GM12878 (cell line): ENCODE results near the gene NPEPPS. TPM values are rescaled to one million over a fixed set of nuclear protein-coding genes. Genes with fewer than 3 reads are reported as not detected.

Experiments used
- ATAC-seq: fragments of 200-7000 bp; cut with Tn5 transposase; 3 replicates; pipeline ENCODE4 v1.9.1; 2020; ENCODE audit warnings: mild to moderate bottlenecking, moderate library complexity
- BruUV-seq: library from RNA; stranded (reverse); fragments of 400-500 nt; replicated peaks from 2 replicates; lab custom pipeline; 2021; lab: Mats Ljungman, UMichigan
- CTCF ChIA-PET: fragments of 300-600 bp; sonication (Branson Sonifier 250); formaldehyde crosslinking; extraction: SDS; loops from one replicate; lab custom pipeline; 2021; ENCODE audit warnings: inconsistent platforms; lab: Yijun Ruan, JAX
- POLR2A ChIA-PET: fragments of 350-600 bp; formaldehyde crosslinking; extraction: SDS; loops from one replicate; lab custom pipeline; 2021; ENCODE audit warnings: inconsistent platforms; lab: Charles Lee
- RAD21 ChIA-PET: fragments of 300-600 bp; sonication (Branson Sonifier 250); formaldehyde crosslinking; loops from one replicate; lab custom pipeline; 2023; ENCODE audit warnings: antibody characterized with exemption; ENCODE audit not compliant: unreplicated experiment; lab: Charles Lee
- SMC1A ChIA-PET: fragments of 300-600 bp; sonication (Branson Sonifier 250); formaldehyde crosslinking; loops from one replicate; lab custom pipeline; 2023; ENCODE audit not compliant: unreplicated experiment, uncharacterized antibody; lab: Charles Lee
- DNase-seq: peaks from one replicate; pipeline ENCODE4 v3.0.0-alpha.2; 2011; ENCODE audit warnings: low read depth, low spot score
- FAIRE-seq: peaks from 3 replicates; lab custom pipeline; 2011; peaks lifted over from hg19 to GRCh38; lab: Jason Lieb, UNC
- H2AFZ ChIP-seq: 2 replicates; pipeline ENCODE4 v1.6.0; 2011; ENCODE audit warnings: low read depth, low read length, control low read depth; ENCODE audit not compliant: control insufficient read depth
- H3K27ac ChIP-seq: 2 replicates; pipeline ENCODE4 v1.5.1; 2011; ENCODE audit warnings: control low read depth; ENCODE audit not compliant: control insufficient read depth, insufficient read depth
- H3K27me3 ChIP-seq, 2 experiments: replicated peaks in 1 of 2; 2 replicates each; pipeline versions ENCODE4 v1.6.0 to v1.6.1; 2011; ENCODE audit warnings: low read length in 1 of 2; ENCODE audit not compliant: control insufficient read depth in 2 of 2, insufficient read depth in 2 of 2
- H3K36me3 ChIP-seq, 2 experiments: 2 replicates each; pipeline ENCODE4 v1.5.1; 2011; ENCODE audit warnings: low read length in 1 of 2; ENCODE audit not compliant: control insufficient read depth in 2 of 2, insufficient read depth in 2 of 2
- H3K4me1 ChIP-seq: 2 replicates; pipeline ENCODE4 v1.6.1; 2011; ENCODE audit warnings: mild to moderate bottlenecking, low read length, moderate library complexity, mixed read lengths; ENCODE audit not compliant: control insufficient read depth, insufficient read depth
- H3K4me2 ChIP-seq: 2 replicates; pipeline ENCODE4 v1.6.0; 2011; ENCODE audit warnings: control low read depth; ENCODE audit not compliant: control insufficient read depth, insufficient read depth
- H3K4me3 ChIP-seq: fragments of 200-600 bp; sonication (generic); 2 replicates; pipeline ENCODE4 v1.5.1; 2016
- H3K79me2 ChIP-seq: 2 replicates; pipeline ENCODE4 v1.6.0; 2011; ENCODE audit warnings: low read length; ENCODE audit not compliant: control insufficient read depth, insufficient read depth
- H3K9ac ChIP-seq: 2 replicates; pipeline ENCODE4 v1.8.0; 2011; ENCODE audit warnings: low read length, control low read depth, mixed read lengths; ENCODE audit not compliant: control insufficient read depth, insufficient read depth
- H3K9me3 ChIP-seq: replicated peaks from 3 replicates; pipeline ENCODE4 v1.5.1; 2011; ENCODE audit warnings: mild to moderate bottlenecking, low read length; ENCODE audit not compliant: control insufficient read depth, insufficient read depth
- H4K20me1 ChIP-seq: 2 replicates; pipeline ENCODE4 v1.6.0; 2011; ENCODE audit not compliant: control insufficient read depth, insufficient read depth
- ASH2L ChIP-seq: fragments of 300-600, 200-600 bp; sonication (generic); IDR thresholded peaks from 2 replicates; pipeline ENCODE4 v1.6.1; 2017; ENCODE audit warnings: low read depth, mild to moderate bottlenecking, borderline replicate concordance
- FOXK2 ChIP-seq: fragments of 450-650 bp; IDR thresholded peaks from 2 replicates; pipeline ENCODE4 v1.6.1; 2017; ENCODE audit warnings: mild to moderate bottlenecking, moderate library complexity
- GATAD2B ChIP-seq: fragments of 450-650 bp; conservative IDR thresholded peaks from 2 replicates; pipeline ENCODE4 v1.6.1; 2017; ENCODE audit warnings: low read depth, mild to moderate bottlenecking, moderate library complexity
- HDGF ChIP-seq: fragments of 450-650 bp; IDR thresholded peaks from 2 replicates; pipeline ENCODE4 v1.6.1; 2016; ENCODE audit warnings: antibody characterized with exemption
- LARP7 ChIP-seq: fragments of 450-650 bp; IDR thresholded peaks from 2 replicates; pipeline ENCODE4 v1.6.1; 2017; ENCODE audit warnings: mild to moderate bottlenecking
- MEF2A ChIP-seq: IDR thresholded peaks from 2 replicates; pipeline ENCODE4 v1.6.1; 2011; ENCODE audit warnings: low read depth, mild to moderate bottlenecking, low read length, moderate library complexity; ENCODE audit not compliant: insufficient read depth
- MTA2 ChIP-seq: fragments of 450-650 bp; IDR thresholded peaks from 2 replicates; pipeline ENCODE4 v1.6.1; 2016; ENCODE audit warnings: low read depth, mild to moderate bottlenecking, moderate library complexity
- MTA3 ChIP-seq: IDR thresholded peaks from 2 replicates; pipeline ENCODE4 v1.6.1; 2012; ENCODE audit warnings: low read length, inconsistent platforms, borderline replicate concordance
- NFIC ChIP-seq: IDR thresholded peaks from 2 replicates; pipeline ENCODE4 v1.6.1; 2012; ENCODE audit warnings: low read depth, mild to moderate bottlenecking, inconsistent platforms, low read length, moderate library complexity
- RBBP5 ChIP-seq: fragments of 200-600 bp; sonication (generic); conservative IDR thresholded peaks from 2 replicates; pipeline ENCODE4 v1.6.1; 2016
- RFX5 ChIP-seq: IDR thresholded peaks from 2 replicates; pipeline ENCODE4 v1.6.1; 2011; ENCODE audit warnings: low read depth, low read length, improper control_type of control experiment
- SMAD5 ChIP-seq: IDR thresholded peaks from 2 replicates; pipeline ENCODE4 v1.6.1; 2016; ENCODE audit warnings: antibody characterized with exemption, low read depth
- SP1 ChIP-seq: IDR thresholded peaks from one replicate; pipeline ENCODE4 v1.6.1; 2011; ENCODE audit warnings: low read depth, low read length
- TAF1 ChIP-seq: IDR thresholded peaks from 2 replicates; pipeline ENCODE4 v1.6.1; 2011; ENCODE audit warnings: mild to moderate bottlenecking, low read depth, low read length, borderline replicate concordance
- TCF7 ChIP-seq: IDR thresholded peaks from 2 replicates; pipeline ENCODE4 v1.6.1; 2014; ENCODE audit warnings: antibody characterized with exemption, borderline replicate concordance
- ZNF24 ChIP-seq: fragments of 450-650 bp; IDR thresholded peaks from 2 replicates; pipeline ENCODE4 v1.6.1; 2017; ENCODE audit warnings: antibody characterized with exemption, mild to moderate bottlenecking
- ZNF274 ChIP-seq: IDR thresholded peaks from one replicate; pipeline ENCODE4 v1.8.0; 2011; ENCODE audit not compliant: insufficient read length, insufficient read depth
- WGBS: methylation state at CpG from one replicate; pipeline ENCODE4 v1.1.6; 2016; ENCODE audit warnings: low lambda C conversion rate; ENCODE audit not compliant: insufficient replicate concordance, insufficient coverage; ENCODE audit errors: missing lambda C conversion rate; 5-methylcytosine and 5-hydroxymethylcytosine counted together
- in situ Hi-C: fragments of 300-500 bp; cut with MboI; formaldehyde crosslinking; loops from 9 replicates; pipeline ENCODE4 v1.14.3; 2018; ENCODE audit warnings: mixed read lengths
- intact Hi-C: fragments of 100-400 bp; cut with micrococcal nuclease; formaldehyde crosslinking; loops from one replicate; pipeline ENCODE4 v1.14.2; 2022; ENCODE audit not compliant: unreplicated experiment
- polyA plus RNA-seq, 11 experiments: library from polyadenylated mRNA; depleted of rRNA in 4 of 11; unstranded in 6 of 11; stranded (reverse) in 5 of 11; fragments of >200 nt; fragmentation: Nextera tagmentation in 4 of 11; fragmentation: Illumina TruSeq in 1 of 11; extraction: Ambion mirVana in 4 of 11; extraction: Trizol in 1 of 11; gene quantifications; 1 replicate in 1 of 11; 2 replicates in 10 of 11; pipeline versions ENCODE4 v1.2.1 to v1.2.3, GENCODE V29; 2011 to 2016; ENCODE audit warnings: inconsistent platforms in 2 of 11, missing spikeins in 2 of 11, low read depth in 1 of 11
- total RNA-seq, 4 experiments: library from RNA; depleted of rRNA in 3 of 4; stranded (reverse); fragments of >200 nt in 3 of 4; fragmentation: Illumina TruSeq in 1 of 4; extraction: Trizol in 1 of 4; gene quantifications; 2 replicates each; pipeline versions ENCODE4 v1.2.1 to v1.2.3, GENCODE V29; 2013 to 2021
- TF ChIP-seq, protein P1 (sequence below): fragments of 450-650 bp; IDR thresholded peaks from 2 replicates; pipeline ENCODE4 v1.6.1; 2014; ENCODE audit warnings: mild to moderate bottlenecking
- TF ChIP-seq, protein P2 (sequence below): IDR thresholded peaks from 2 replicates; pipeline ENCODE4 v1.6.1; 2012; ENCODE audit warnings: low read length, inconsistent platforms

The NPEPPS gene
- total and polyA plus RNA-seq, 10 of the 15 experiments (the other 5 are each of a cell fraction or from before 2014, with no cell fraction given), result 25.8 to 214 (median 64.6) TPM

- H3K4me1 ChIP-seq, result no peaks in the 10 kb centered on the region
- no peak for FAIRE-seq
- ChIA-PET POLR2A (no interaction called here), CTCF (no interaction called here), RAD21 (no interaction called here), SMC1A (interaction anchor here (1.1 kb wide), 1 partner anchor 16 kb away, joined by 3 read pairs; no protein-coding TSS in a partner anchor)
- H3K36me3 ChIP-seq, result peaks cover 0 to 4% of the 10 kb centered on the region in 2 experiments; a peak in 1 of 4 replicates
- no peaks in the 10 kb centered on the region for H4K20me1 ChIP-seq
- H2AFZ ChIP-seq, result no peak overlapping the region
- no peak overlapping the region for H3K9ac ChIP-seq
- no peak overlapping the region for H3K4me2 ChIP-seq
- H3K9me3 ChIP-seq, result no peaks in the 10 kb centered on the region
- no peak for ATAC-seq
- no TSS peak for BruUV-seq
- no peak overlapping the region for H3K27ac ChIP-seq
- WGBS, result 80% methylated on average over 3 of the region's 3 CpGs
- intact Hi-C loops (no loop called here), in situ Hi-C loops (no loop called here)
- TF ChIP-seq LARP7 (no peak), GATAD2B (no peak), SMAD5 (no peak)
- no peak overlapping the region for H3K4me3 ChIP-seq
- no peak for DNase-seq
- no peaks in the 10 kb centered on the region for H3K79me2 ChIP-seq
- H3K27me3 ChIP-seq, result no peaks in the 10 kb centered on the region
Measured at GRCh38 chr17:47634870-47635269, 104.0 kb downstream of the NPEPPS start.

GRCh38 chr17:47635734-47636133, 104.8 kb downstream of the NPEPPS start:
- Histone ChIP-seq H3K36me3 (no peaks in the 10 kb centered on the region; a peak in 1 of 4 replicates), H3K9me3 (no peaks in the 10 kb centered on the region), H4K20me1 (no peaks in the 10 kb centered on the region), H3K4me3 (no peak overlapping the region), H2AFZ (no peak overlapping the region), H3K27me3 (no peaks in the 10 kb centered on the region), H3K9ac (no peak overlapping the region)
- ChIA-PET SMC1A (interaction anchor here (1.0 kb wide), 1 partner anchor 320 kb away, joined by 3 read pairs; no protein-coding TSS in a partner anchor), POLR2A (no interaction called here)
- WGBS, result 97% methylated on average over 3 of the region's 3 CpGs
- intact Hi-C loops (no loop called here), in situ Hi-C loops (no loop called here)
- ATAC-seq, result no peak
- no peak for TF ChIP-seq MEF2A
- no peak for TF ChIP-seq ZNF274
- TF ChIP-seq ZNF24, result no peak
- TF ChIP-seq, protein P1, sequence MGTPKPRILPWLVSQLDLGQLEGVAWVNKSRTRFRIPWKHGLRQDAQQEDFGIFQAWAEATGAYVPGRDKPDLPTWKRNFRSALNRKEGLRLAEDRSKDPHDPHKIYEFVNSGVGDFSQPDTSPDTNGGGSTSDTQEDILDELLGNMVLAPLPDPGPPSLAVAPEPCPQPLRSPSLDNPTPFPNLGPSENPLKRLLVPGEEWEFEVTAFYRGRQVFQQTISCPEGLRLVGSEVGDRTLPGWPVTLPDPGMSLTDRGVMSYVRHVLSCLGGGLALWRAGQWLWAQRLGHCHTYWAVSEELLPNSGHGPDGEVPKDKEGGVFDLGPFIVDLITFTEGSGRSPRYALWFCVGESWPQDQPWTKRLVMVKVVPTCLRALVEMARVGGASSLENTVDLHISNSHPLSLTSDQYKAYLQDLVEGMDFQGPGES, result no peak
- TF ChIP-seq TCF7, result no peak
- no peak for TF ChIP-seq RFX5
- TF ChIP-seq TAF1, result no peak
- no peak for TF ChIP-seq HDGF
- TF ChIP-seq NFIC, result no peak
- no peak for TF ChIP-seq SP1
- TF ChIP-seq MTA2, result no peak
- TF ChIP-seq MTA3, result no peak
- TF ChIP-seq ASH2L, result no peak
- no peak for TF ChIP-seq RBBP5
- TF ChIP-seq, protein P2, sequence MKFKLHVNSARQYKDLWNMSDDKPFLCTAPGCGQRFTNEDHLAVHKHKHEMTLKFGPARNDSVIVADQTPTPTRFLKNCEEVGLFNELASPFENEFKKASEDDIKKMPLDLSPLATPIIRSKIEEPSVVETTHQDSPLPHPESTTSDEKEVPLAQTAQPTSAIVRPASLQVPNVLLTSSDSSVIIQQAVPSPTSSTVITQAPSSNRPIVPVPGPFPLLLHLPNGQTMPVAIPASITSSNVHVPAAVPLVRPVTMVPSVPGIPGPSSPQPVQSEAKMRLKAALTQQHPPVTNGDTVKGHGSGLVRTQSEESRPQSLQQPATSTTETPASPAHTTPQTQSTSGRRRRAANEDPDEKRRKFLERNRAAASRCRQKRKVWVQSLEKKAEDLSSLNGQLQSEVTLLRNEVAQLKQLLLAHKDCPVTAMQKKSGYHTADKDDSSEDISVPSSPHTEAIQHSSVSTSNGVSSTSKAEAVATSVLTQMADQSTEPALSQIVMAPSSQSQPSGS, result no peak
- TF ChIP-seq FOXK2, result no peak
- TF ChIP-seq, all 136 proteins: peak for 0
- no peak for FAIRE-seq
- H3K27ac ChIP-seq, result no peak overlapping the region
- no TSS peak for BruUV-seq
- no peaks in the 10 kb centered on the region for H3K4me1 ChIP-seq
- ChIA-PET CTCF (no interaction called here), RAD21 (no interaction called here)
- H3K4me2 ChIP-seq, result no peak overlapping the region
- no peak for DNase-seq
- no peaks in the 10 kb centered on the region for H3K79me2 ChIP-seq
